GM18511 (cell line): ENCODE data around the gene DOCK1.

Experiments
- ATAC-seq: cut with Tn5 transposase; IDR thresholded peaks from one replicate; pipeline ENCODE4 v1.9.1; 2021; ENCODE audit warnings: mild to moderate bottlenecking, moderate library complexity; ENCODE audit not compliant: unreplicated experiment

Gene DOCK1

GRCh38 chr10:127411062-127411461, 505.8 kb downstream of the DOCK1 start:
- ATAC-seq, result no peak

DNA sequence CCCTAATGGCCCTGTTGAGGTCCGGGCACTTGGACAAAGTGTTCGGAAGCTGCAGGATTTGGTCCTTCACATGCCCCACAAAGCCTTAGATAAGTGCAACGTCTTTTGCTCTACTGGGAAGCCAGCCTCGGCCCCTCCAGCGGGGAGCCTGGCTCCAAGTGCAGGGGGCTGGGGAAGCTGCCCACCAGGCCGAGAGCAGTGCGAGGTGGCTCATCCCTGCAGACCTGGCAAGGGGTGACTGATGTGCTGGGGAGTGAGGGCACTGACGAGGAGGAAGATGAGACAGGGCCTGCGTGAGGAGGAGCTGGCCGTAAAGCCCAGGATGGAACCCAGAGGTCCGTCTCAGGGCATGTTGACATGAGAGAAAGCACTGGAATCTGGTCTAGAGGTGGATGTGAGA, 508.1 kb downstream of the DOCK1 start:
- no peak for ATAC-seq

DNA sequence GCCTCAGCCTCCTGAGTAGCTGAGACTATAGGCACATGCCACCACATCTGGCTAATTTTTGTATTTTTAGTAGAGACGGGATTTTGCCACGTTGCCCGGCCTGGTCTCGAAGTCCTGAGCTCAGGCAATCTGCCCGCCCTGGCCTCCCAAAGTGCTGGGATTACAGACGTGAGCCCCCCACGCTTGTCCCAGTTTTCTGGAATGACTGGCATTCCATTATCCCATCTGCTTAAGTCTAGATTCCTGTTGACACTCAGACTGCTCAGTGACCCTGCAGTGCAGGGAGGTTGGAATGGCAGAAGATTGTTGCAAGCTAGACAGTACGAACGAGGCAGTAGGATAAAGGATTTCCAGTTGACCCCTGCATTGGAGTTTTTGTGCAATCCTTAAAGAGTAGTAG, 508.8 kb downstream of the DOCK1 start:
- no peak for ATAC-seq

DNA sequence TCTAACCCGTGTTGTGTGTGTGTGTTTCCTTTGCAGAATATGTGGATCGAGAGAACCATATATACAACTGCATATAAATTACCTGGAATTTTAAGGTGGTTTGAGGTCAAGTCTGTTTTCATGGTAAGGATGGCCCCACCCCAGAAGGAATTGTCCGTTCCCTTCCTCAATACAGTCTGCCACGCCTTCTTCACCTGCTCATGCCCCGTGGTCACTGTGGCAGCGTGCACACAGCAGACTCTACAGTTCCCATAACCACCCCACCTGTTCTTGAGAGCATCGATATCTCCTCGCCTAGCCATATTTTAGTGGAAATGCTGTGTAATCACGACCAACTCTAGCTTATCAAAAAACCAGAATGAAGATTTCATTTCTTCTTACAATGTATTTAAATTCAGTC, 509.9 kb downstream of the DOCK1 start:
- ATAC-seq, result no peak

DNA sequence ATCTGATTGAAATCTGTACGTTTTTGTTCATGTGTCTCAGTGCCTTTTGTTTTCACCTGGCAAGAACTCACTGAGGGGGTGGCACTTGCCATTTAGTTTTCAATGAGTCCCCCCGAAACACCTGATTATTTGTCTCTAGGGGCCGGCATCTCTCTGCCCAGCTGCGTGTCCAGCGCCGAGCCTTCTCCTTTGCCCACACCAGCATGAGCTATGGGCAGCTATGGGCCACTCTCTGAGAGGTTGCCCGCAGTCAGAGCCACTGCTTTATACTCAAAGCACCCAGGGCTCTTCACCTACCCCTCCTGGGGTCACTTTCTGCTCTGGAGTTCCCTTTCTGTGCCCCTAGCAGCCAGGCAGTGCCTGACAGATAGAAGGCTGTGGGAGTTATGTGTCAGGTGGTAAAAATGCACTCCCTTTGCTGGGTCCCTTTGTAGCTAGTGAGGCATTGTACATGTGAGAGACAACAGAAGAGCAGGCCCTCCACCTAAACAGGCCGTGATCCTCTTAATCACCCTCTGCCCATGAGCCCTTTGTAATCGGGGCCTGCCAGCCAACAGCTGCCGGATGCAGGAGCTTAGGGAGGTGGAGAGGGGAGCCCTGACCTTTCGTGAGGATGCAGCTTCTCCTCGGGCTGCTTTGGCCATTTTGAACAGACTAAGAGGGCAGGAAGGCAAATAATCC, 510.8 kb downstream of the DOCK1 start:
- ATAC-seq, result no peak

DNA sequence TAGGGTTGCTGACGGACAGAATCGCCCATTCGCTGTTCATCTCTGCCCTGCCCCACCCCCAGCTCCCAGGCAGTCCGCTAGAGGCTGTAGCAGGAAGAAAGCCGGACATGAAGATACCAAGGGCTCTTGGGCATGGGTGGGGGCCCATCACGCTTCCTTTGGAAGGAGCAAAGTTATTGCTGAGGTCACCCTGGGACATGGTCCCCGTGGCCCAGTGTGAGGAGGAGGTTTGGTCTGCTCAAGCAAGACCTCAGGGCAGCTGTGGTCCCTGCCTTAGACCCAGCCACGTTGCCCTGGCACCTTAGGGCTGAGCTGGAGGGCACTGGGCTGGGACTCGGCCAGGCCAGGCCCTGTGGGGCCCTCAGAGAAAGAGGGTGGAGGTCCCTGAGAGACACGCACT, 511.8 kb downstream of the DOCK1 start:
- ATAC-seq, result no peak

DNA sequence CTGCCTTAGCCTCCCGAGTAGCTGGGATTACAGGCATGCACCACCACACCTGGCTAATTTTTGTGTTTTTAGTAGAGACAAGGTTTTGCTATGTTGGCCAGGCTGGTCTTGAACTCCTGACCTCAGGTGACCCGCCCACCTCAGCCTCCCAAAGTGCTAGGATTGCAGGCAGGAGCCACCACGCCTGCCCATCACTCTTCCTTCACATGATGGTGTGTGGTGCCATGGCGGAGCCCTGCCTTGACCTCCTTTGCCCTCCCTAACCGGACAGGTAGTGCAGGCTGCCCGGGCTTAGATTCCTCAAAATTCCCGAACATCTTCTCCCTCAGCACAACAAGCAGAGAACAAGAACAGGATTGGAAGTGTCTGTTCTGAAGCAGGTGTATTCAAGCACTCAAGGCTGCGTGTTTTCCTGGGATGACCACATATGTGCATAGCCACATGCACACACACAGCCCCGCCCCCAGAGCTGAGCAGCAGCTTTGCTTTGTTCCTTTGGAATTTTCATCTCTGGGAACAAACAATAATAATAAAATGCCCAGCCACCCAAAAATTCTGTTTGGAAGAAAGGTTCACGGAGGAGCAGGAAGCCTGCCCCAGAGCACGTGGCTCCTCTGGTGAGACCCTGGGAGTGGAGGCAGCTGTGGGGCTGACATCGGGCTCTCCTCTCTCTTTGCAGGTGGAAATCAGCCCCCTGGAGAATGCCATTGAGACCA, 512.6 kb downstream of the DOCK1 start:
- ATAC-seq, result no peak

DNA sequence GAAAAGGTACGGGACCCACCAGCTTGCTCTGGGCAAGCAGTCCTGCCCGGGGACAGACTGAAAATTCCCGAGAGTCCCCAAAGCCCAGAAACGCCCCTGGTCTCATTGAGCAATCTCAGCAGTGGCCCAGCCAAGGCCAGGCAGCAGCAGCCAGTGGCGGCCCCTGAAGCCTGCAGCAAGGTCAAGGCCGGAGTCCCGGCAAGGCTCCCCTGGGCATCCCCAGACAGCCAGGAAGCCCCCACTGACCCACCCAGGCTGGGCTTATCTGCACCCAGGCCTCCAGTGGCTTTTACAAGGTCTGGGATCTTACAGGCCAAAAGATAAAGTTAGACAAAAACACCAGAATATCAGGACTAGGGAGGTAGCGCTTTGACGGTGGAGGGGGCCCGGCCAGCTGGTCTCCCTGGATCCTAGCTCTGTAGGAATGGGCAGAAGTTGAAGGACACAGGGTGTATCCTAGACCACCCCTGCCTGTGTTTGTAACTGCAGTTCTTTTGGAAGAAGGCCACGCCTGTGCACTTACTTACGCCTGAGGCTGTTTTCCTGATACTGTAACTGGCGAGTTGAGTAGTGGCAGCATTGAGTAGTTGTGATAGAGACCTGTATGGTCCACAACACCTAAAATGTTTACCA, 513.4 kb downstream of the DOCK1 start:
- ATAC-seq, result no peak

GRCh38 chr10:127420138-127420684, 515.0 kb downstream of the DOCK1 start:
- no peak for ATAC-seq

GRCh38 chr10:127423218-127423915, 518.1 kb downstream of the DOCK1 start:
- ATAC-seq, result no peak

- ATAC-seq, result no peak
Measured at GRCh38 chr10:127424594-127425264, 519.5 kb downstream of the DOCK1 start.

- ATAC-seq, result no peak
Measured at GRCh38 chr10:127426746-127427145, 521.5 kb downstream of the DOCK1 start.

GRCh38 chr10:127427926-127428325, 522.7 kb downstream of the DOCK1 start:
- no peak for ATAC-seq

GRCh38 chr10:127428385-127428980, 523.3 kb downstream of the DOCK1 start:
- no peak for ATAC-seq

GRCh38 chr10:127429601-127430312, 524.5 kb downstream of the DOCK1 start:
- ATAC-seq, result no peak

DNA sequence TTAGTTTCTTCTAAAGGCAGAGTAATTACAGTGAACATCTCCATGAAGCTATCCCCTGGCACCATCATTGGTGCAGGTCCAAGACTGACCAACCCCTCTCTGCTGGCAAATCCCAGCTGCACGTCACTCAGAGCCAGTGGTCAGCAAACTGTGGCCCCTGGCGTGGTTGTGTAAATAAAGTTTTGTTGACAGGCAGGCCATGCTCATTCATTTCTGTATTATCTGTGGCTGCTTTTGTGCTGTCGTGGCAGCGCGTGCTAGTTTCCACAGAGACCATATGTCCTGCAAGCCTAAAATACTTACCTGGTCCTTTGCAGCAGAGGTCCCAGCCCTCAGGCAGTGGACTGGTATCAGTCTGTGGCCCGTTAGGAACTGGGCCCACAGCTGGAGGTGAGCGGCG, 526.3 kb downstream of the DOCK1 start:
- ATAC-seq, result no peak

GRCh38 chr10:127434006-127434405, 528.8 kb downstream of the DOCK1 start:
- ATAC-seq, result no peak

- ATAC-seq, result no peak
Measured at GRCh38 chr10:127435246-127435645, 530.0 kb downstream of the DOCK1 start.

- ATAC-seq, result no peak
Measured at GRCh38 chr10:127440371-127440770, 535.1 kb downstream of the DOCK1 start.
